ENCODE measurements around the gene CCDC124.

CCDC124 gene

GRCh38 chr19:17936379-17936778 lies 3.6 kb downstream of the CCDC124 start:
- in situ Hi-C loops (cut with MboI; ENCODE audit: low pct_unique_long_range_greater_than_20kb, low sequenced_read_pairs, unreplicated experiment) = loop anchor here (5.0 to 25.0 kb wide), 2 partner anchors 56 to 126 kb away; no protein-coding TSS in a partner anchor
- no peak for DNase-seq (ENCODE audit: low spot score)
- no peak for TF ChIP-seq CTCF (IDR thresholded peaks at IDR 0.05; ENCODE audit: extremely low read depth, insufficient read depth, missing control alignments)

GRCh38 chr19:17937371-17937900 lies 4.6 kb downstream of the CCDC124 start:
- DNase-seq (ENCODE audit: low spot score) = no peak
- no peak for TF ChIP-seq CTCF (IDR thresholded peaks at IDR 0.05; ENCODE audit: extremely low read depth, insufficient read depth, missing control alignments)
- in situ Hi-C loops (cut with MboI; ENCODE audit: low pct_unique_long_range_greater_than_20kb, low sequenced_read_pairs, unreplicated experiment) = loop anchor here (5.0 to 25.0 kb wide), 2 partner anchors 55 to 125 kb away; no protein-coding TSS in a partner anchor

GRCh38 chr19:17938092-17938845 lies 5.5 kb downstream of the CCDC124 start:
- peak; percentile 92 for DNase-seq (ENCODE audit: low spot score)
- in situ Hi-C loops (cut with MboI; ENCODE audit: low pct_unique_long_range_greater_than_20kb, low sequenced_read_pairs, unreplicated experiment) = loop anchor here (5.0 to 25.0 kb wide), 2 partner anchors 54 to 124 kb away; no protein-coding TSS in a partner anchor
- peak; percentile 95 for TF ChIP-seq CTCF (IDR thresholded peaks at IDR 0.05; ENCODE audit: extremely low read depth, insufficient read depth, missing control alignments)

- in situ Hi-C loops (cut with MboI; ENCODE audit: low pct_unique_long_range_greater_than_20kb, low sequenced_read_pairs, unreplicated experiment) = loop anchor here (25.0 kb wide), 1 partner anchor 120 kb away; no protein-coding TSS in a partner anchor
- TF ChIP-seq CTCF (IDR thresholded peaks at IDR 0.05; ENCODE audit: extremely low read depth, insufficient read depth, missing control alignments) = no peak
- DNase-seq (ENCODE audit: low spot score) = no peak
These were observed 9.4 kb downstream of the CCDC124 start for GRCh38 chr19:17942181-17942580.

GRCh38 chr19:17942582-17943273 lies 9.9 kb downstream of the CCDC124 start:
- in situ Hi-C loops (cut with MboI; ENCODE audit: low pct_unique_long_range_greater_than_20kb, low sequenced_read_pairs, unreplicated experiment) = loop anchor here (25.0 kb wide), 1 partner anchor 120 kb away; no protein-coding TSS in a partner anchor
- DNase-seq (ENCODE audit: low spot score) = no peak
- TF ChIP-seq CTCF (IDR thresholded peaks at IDR 0.05; ENCODE audit: extremely low read depth, insufficient read depth, missing control alignments) = no peak
